GM19463 (cell line): ENCODE measurements around the gene TSEN54.
A peak's percentile ranks its signal among the peaks of the same experiment; 100 is the strongest.
"Not testable (repeated sequence)": the region's sequence is repeated elsewhere in the genome, so short reads cannot be mapped to it uniquely, and the experiment has no call there.

Experiments used
- ATAC-seq: cut with Tn5 transposase; IDR thresholded peaks from one replicate; pipeline ENCODE4 v1.9.1; 2021; ENCODE audit warnings: mild to moderate bottlenecking, moderate library complexity; ENCODE audit not compliant: unreplicated experiment

TSEN54 gene

DNA sequence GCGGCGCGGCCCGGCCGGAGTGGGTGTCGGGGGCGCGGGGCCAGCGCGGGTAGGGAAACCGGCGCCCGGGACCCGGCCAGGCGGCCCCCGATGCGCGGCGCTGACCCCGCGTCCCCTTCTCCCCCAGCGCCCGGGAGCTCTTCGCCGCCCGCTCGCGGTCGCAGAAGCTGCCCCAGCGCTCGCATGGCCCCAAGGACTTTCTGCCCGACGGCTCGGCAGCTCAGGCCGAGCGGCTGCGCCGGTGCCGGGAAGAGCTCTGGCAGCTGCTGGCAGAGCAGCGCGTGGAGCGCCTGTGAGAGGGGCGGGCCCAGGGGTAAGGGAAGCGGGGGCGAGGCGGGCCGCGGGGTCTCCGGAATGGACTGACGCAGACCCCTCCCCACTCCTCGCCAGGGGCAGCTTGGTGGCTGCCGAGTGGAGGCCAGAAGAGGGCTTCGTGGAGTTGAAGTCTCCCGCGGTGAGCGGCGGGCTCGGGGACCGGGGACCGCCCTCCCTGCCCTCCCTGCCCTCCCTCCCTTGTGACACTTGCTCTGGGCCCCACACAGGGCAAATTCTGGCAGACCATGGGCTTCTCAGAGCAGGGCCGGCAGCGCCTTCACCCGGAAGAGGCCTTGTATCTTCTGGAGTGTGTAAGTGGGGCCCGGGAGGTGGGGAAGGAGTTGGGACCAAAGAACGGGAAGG, 430 bp downstream of the TSEN54 start:
- ATAC-seq, result peak; percentile 17

DNA sequence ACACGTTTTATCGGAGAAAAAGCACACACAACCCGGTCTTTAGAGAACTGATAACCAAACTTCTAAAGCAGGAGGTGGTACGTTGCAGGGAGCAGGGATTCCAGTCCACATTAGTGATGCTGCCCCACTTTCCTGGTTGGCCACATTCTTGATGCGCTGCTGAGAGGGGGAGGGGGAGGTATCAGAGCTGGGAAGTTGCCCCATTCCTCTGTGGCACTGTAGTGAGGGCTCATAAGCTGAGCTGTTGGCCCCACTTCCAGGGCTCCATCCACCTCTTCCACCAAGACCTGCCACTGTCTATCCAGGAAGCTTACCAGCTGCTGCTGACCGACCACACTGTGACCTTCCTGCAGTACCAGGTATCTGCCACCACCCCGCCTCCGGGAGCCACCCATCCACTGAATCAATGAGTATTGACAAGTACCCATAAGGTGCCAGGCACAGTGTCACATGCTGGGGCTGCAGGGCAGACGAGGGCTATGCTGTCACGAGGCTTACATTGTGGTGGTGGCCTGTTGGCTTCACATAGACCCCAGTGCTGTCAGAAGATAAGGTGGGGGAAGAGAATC, 1.1 kb downstream of the TSEN54 start:
- no peak for ATAC-seq

DNA sequence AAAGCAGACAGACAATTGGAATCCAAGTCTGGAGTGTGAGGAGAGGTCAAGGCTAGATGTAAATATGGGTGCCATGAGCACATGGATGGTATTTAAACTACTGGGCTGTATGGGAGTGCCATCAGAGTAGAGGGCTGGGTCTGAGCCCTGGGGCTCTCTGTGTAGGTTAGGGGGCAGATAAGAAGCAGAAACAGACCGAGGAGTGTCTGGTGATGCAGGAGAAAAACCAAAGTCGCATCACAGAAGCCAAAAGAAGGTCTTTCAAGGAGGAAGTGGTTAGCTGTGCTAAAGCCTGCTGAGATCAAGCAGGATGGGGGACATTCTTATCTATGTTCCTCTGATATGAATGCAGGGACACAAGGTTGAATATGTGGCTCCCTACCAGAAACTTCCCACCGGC, 1.9 kb downstream of the TSEN54 start:
- no peak for ATAC-seq

DNA sequence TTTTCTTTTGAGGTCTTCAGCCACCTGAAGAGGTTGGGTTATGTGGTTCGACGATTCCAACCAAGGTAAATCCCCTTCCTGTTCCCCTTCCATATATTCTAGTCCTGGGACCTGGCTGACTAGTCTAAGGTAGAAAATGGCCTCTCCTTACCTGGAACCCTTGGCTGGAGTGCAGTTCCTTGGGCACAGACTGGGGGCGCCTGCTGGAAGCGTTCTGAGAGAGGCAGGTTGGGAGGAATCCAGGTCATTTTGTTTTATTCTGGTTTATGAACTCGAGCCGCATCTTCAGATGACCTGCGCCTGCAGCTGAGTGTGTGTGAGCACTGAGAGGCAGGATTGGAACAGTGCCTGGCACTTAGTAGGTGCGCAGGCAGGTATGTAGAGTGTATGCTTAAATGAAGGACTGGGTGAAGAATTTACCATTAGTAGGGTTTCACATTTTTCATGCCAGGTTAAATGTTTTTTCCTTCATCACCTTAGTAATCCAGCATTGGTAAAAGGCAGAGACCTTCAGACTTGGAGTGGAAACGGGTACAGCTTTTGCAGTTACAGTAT, 2.7 kb downstream of the TSEN54 start:
- ATAC-seq, result no peak

DNA sequence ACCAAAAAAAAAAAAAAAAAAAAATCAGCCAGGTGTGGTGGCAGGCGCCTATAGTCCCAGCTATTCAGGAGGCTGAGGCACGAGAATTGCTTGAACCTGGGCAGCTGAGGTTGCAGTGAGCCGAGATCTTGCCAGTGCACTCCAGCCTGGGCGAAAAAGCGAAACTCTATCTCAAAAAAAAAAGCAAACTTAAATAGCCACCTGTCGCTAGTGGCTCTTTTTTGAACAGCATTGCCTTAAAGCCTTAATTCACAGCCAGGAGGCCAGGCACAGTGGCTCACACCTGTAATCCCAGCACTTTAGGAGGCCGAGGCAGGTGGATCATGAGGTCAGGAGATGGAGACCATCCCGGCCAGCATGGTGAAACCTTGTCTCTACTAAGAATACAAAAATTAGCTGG, 4.1 kb downstream of the TSEN54 start:
- not testable (repeated sequence) for ATAC-seq

DNA sequence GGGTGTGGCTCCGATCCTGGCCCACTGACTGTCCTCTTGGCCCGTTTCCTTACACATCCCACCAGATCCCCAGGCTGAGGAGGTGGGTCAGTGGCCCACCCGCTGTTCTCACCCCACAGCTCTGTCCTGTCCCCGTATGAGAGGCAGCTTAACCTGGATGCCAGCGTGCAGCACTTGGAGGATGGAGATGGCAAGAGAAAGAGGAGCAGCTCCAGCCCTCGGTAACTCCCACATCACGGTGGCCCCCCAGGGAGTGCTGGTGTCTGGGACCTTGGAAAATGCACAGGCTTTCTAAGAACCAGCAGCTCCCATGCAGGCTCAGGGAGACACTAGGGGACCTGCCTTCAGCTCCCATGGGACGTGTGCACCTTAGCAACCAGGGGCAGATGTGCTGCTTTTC, 5.0 kb downstream of the TSEN54 start:
- no peak for ATAC-seq

DNA sequence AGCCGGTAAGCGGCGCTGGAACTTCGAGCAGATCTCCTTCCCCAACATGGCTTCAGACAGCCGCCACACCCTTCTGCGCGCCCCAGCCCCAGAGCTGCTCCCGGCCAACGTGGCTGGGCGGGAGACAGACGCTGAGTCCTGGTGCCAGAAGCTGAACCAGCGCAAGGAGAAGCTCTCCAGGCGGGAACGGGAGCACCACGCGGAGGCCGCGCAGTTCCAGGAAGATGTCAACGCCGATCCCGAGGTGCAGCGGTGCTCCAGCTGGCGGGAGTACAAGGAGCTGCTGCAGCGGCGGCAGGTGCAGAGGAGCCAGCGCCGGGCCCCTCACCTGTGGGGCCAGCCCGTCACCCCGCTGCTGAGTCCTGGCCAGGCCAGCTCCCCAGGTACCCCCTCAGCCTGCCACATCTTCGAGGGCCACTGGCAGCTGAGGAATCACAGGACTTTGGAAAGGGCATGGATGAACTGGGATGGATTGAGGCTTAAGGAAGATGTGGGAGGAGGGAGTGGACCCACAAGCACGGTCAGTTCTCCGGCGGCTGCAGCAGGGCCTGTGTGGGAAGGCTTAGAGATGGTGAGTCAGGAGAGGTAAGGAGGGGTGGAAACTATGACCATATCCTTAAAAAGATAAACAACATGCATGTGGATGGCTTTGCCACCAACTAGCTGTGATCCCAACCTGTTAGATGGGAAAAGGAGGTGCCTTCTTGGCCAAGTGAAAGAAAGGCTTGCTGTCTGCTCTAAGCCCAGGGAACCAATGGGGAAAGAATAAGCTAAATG, 5.8 kb downstream of the TSEN54 start:
- ATAC-seq, result no peak

DNA sequence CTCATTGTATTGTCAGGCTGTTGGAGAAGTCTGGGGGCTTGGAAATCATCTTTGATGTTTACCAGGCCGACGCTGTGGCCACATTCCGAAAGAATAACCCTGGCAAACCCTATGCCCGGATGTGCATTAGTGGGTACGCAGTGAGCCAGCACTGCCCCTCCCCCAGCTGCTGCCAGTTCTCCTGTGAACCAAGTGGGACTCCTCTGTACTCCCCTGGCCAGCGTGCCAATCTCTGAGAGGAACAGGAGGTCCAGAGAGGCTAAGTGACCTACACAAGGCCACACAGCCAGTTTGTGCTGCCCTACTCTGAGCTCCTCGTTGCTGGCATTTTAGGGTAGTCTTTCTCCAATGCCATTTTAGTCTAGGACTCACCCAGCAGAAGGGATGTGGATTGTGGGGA, 7.3 kb downstream of the TSEN54 start:
- ATAC-seq, result no peak

DNA sequence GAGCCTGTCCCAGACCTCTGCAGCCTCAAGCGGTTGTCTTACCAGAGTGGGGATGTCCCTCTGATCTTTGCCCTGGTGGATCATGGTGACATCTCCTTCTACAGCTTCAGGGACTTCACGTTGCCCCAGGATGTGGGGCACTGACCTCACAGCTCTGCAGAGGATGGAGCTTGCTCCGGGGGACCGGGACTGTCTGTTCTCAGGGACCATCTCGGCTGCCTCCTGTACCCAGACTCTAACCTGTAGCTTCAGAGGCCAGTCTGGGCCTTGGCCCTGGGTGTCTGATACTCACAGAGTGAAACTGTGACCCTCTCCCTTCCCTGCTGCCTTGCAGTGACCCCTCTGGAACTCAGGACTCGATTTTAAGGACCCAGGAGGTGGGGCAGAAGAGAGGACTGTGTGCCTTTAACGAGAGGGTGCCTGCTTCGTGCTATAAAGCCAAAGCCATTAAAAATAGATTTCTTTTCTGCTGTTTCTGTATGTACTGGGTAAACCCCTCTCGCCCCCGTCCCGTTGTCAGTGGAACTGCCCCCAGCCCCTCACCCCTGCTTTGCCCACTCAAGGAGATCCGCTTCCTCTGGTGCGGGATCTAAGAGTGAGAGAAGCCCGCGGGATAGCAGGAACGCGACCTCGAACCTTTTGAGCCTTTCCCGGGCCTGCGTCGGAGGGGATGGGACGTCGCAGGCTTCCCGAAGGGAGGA, 8.1 kb downstream of the TSEN54 start:
- ATAC-seq, result no peak

DNA sequence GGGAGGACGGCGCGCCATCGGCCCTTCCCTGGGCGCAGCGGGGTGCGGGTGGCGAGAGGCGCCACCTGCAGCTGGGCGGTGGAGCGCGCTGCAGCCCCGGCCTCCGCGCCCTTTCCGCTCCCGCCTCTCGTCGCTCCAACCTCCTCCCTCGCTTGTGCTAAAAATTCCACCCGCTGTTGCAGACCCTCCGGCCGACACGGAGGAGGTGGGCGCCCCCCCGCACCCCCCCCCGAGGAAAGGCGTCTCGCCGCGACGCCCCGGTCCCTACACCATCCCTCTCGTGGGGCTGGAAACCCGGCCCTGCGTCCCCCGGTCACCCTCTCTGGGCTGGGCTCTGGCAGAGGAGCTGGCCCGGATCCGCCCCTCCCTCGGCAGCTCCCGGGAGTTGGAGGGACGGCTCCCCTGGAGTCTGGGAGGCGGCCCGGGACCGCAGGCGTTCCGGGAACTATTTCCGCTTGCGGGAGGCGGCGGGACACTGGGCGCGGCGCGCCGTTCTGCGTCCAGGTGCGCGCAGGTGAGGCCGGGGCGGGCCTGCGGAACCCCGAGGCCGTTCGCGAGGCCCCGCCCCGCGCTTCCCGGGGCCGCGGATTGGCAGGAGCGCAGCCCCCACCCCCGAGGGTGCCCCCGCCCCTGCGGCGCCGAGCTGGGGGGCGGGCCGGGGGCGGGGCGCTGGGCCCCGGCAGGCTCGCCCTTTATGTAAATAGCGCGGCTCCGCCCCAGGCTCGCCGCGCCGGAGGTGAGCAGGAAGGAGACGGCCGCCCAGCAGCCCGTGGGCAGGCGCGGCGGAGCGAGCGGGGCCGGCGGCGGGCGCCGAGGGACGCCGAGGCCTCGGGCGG, 8.9 kb downstream of the TSEN54 start, which contains the start of gene LLGL2:
Gene LLGL2 (plus strand): TSS at position 728 of the 836 bp plus-strand sequence. CDS start 17,730 bp downstream, outside the sequence.
- peak; percentile 82 for ATAC-seq

DNA sequence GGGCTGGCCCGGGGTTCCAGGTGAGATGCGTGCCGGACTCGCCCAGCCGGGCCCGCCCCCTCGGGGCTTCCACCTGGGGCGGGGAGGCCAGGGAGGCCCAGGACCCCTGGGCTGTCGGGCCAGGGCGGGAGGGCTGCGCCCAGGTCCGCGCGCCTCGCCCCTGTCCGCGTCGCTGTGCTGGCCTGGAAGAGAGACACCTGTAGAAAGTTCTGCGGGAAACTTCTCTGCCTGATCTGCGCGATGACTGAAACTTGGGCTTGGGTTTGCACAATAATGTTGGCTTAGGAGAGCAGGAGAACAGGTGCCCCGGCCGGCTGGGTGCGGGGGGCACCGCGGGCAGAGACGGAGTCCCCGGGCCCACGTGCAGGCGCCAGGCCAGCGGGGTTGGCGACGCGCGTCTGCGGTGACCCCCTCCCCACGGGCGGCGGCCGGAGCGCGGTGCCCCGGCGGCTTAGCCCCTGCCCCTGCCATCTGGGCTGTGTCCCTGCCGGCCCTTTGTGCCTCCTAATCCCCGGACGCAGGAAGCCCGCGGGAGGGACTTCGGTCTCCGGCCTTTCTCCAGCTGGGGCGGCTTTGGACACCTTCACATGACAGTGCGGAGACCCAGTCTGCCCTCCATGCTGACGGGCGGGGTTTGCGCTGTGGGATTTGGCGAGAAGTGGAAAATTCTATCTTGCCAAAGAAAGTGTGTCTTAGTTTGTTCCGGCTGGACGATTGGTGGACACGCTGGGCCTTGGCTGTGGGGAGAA, 9.7 kb downstream of the TSEN54 start:
- ATAC-seq, result no peak

DNA sequence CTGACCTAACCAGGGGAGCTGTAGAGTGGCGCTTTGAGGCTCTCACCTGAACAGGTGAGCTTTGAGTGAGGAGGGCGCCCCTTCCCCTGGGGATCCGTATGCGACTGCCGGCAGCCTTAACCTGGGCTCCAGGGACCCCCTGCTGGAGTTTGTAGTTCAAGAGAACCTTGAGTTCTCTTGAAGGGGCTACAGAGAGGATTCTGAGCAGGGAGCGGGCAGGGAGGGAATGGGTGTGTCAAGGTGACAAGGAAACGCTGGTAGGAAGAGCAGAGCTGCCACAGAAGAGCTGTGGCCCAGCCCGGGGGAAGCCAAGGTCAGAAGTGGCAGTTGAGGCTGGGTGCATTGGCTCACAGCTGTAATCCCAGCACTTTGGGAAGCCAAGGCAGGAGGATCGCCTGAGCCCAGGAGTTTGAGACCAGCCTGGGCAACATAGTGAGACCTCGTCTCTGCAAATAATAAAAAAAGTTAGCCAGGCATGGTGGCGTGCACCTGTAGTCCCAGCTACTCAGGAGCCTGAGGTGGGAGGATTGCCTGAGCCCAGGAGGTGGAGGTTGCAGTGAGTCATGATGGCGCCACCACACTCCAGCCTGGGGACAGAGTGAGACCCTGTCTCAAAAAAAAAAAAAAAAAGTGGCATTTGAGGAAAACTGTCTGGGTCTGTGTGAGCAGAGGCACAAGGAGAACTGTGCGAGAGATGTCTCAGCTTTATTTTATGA, 10.4 kb downstream of the TSEN54 start:
- ATAC-seq, result no peak

DNA sequence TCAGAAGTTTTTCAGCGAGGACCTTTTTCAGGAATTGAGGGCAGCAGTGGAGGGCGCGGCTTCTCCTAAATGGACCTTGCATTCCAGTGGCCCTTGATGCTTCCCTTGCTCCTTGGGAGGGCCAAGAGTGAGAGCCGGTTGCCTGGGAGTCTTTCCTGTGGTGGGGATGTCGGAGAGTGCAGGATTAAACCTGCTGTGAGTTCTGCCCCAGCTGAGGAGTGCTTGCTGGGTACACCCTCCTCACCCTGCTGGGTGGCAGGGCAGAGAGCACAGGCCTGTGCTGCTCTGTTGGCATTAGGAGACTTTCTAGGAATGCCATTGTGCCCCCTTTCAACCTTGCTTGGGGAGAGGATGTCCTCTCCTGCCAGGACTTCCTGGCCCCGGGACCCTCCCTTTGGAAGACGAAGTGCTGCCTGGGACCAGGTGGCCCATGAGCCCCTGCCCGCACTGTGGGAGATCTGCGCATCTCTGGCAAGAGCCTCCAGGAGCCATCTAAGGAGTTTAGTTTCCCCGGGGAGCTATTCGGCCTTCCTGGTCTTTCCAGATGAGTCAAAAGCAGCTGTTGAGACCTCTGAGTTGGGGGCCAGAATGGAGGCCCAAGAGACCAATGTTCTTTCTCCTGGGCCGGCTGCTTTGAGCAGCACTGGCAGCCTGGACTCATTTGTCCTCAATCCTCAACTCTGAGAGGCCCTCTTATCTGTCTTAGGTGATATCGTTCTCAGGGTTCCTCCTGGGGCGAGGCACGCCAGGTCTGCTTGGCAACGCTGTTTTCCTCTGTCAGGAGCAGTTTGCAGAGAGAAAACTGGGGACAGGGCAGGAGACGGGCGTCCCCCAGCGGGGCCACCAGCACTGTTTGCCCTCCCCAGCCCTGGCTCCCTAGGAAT, 14.8 kb downstream of the TSEN54 start:
- ATAC-seq, result no peak

DNA sequence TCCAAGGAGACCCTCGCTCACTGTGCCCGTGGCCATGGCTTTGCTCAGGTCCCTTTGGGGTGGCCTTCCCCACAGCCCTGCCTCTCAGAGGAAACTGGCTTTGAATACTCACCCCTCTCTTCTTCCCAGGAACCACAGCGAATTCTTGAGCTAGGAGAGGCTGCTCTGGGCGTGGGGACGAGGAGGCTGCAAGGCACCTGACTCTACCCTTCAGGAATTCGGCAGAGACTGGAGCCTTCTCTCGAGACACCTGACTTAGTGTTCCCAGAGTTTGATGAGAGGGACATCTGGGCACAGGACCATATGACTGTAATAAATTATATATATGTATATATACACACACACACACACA, 15.4 kb downstream of the TSEN54 start:
- no peak for ATAC-seq

DNA sequence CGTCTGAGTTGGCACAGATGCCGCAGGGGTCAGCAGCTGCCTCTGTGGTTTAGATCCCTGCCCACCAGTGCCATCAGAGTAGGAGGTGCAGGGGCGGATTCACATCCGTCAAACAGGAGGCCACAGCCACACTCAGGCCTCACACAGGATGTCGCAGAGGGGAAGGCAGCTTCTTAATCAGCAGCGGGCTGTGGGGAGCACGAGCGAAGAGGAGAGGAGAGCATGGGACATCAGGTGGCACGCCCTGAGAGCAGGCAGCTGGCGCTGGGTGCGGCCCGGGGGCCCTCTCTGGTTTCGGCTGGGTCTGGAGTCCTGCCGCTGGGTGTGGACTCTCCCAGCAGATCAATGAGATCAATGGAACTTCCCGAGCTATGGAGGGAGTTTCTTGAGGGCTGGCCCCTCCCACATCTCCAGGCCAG, 18.8 kb downstream of the TSEN54 start:
- no peak for ATAC-seq

DNA sequence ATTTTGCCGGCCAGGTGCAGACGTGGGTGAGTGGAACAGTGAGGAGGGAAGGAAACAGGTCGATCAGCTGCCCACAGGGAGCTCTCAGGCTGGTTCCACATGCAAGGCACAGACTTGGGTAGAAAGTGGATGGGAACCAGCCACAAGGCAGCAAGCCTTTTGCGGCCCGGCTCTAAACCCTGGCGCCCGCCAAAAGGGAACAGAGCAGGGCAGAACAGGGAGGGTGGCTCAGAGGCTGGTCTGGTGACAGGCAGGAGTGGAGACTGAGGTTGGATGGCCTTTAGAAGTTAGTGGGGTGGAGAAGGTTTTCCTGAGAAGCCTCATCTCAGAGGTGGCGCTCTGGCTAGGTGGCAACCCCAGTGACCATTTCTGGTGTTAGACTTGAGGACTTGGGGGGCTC, 19.5 kb downstream of the TSEN54 start:
- ATAC-seq, result no peak

DNA sequence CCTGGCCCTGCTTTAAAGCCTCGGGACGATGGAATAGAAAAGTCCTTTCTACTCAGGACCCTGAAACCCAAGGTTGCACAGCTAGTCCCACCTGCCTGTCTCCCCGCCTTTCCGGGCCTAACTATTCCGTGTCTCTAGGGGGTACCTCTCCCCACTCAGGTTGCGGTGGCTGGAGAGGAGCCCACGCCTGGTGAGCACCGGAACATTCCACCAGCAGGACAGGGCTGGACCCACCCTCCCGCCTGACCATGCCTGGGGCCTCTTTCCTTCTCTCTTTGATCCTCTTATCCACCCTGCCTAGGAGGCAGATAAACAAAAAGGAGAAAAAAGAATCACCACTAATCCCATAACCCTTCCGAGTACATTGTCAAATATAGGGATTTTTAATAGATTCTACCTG, 20.0 kb downstream of the TSEN54 start:
- ATAC-seq, result no peak
